GM19043 (cell line): ENCODE data around the gene HES7.

Experiments used
- ATAC-seq: cut with Tn5 transposase; IDR thresholded peaks from one replicate; pipeline ENCODE4 v1.9.1; 2021; ENCODE audit warnings: low read depth; ENCODE audit not compliant: unreplicated experiment

Gene HES7

DNA sequence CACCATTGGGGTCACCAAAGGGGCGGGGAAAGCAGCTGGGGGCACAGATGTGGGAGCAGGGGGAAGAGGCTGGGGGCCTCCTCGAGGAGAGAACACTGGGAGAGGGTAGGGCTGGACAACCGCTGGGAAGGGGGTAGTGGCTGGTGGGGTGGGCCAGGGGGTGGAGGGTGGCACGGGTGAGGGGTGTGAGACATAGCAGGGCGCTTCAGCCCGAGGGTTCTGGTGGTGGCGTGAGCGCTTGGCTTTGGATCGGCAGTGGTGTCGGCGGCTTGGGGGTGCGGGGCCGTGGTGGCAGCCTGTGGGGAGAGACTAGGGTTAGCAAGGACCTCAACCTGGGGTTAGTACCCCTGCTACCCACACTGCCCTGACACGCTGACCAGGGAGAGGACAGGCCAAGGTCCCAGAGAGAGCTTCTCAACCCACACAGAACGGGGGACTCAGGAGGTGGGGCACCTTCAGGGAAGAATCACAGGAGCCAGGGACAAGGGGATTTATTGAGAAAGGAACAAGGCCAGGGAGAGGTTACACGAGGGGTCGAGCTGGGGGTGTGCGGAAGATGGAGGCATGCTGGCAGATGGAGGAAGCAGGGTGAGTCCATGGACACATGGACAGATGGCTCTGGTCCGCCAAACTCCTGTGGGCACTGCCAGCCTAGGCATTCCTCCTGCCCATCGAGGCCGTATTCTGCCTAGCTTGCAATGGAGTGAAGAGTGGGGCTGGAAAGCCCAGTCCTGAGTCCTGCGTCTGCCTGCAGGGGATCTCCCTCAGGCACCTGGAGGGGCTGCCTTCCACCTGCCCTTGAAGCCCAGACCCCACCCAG, 19.9 kb upstream of the HES7 start:
- no peak for ATAC-seq

DNA sequence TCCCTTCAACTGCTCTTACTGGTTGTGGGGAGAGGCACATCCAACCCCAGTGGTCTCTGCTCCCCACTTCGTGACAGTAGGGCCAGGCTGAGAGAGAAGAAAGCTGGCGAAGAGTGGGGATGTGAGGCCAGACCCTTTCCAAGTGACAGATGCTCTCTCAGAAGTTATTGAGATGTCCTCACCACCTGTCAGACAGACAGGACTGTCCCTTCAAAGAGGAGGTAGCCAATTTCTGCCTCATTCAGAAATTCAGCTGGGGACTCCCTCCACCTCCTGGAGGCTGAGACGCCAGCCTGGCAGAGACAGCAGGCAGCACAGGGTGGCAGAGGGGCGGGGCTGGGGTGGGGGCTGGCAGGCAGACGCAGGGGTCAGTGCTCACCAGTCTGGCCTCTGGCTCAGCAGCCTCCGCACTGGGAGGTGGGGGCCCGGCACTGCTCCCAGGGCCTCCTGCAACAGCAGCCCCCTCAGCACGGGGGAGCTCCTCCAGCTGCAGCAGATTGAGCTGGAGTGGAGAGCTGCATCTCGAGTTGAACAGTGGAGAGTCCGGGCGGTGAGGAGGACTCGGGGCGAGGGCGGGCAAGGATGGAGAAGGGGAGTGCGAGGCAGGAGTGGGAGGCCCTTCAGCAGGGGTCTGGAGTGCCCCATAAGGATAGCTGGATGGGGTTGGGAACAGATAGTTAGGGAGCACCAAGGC, 19.1 kb upstream of the HES7 start:
- no peak for ATAC-seq

DNA sequence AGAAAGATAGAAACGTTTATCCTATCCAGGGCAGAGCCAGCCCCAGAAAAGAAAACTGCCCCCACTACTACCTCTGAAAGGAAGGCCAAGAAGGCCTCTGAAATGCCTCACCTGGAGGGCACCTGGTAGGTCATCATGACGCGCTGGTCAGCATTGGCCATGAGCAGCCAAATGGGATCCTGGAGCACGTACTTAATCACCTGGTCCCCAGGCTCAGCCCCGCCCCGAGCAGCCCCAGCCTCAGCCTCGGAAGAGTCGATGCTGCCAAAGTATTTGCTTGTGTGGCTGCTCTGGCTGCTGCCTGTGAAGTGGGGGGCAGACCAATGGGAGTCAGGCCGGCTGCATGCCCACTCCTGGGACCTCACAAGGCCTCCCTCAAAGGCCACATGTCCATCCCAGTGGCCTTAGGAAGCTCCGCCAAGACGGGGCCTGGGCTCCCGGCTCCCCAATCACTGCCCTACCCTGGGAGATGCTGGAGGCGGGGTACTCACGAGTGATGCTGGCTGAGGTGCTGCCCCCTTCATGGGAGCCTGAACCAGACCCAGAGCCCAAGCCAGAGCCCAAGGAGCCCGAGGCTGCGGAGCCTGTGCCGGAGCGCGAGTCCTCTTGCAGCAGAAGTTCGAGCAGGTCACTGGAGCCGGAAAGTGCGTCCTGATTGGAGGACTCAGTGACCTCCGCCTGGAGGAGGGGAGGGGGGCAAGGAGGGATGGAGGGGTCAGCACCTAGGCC, 18.4 kb upstream of the HES7 start:
- no peak for ATAC-seq

DNA sequence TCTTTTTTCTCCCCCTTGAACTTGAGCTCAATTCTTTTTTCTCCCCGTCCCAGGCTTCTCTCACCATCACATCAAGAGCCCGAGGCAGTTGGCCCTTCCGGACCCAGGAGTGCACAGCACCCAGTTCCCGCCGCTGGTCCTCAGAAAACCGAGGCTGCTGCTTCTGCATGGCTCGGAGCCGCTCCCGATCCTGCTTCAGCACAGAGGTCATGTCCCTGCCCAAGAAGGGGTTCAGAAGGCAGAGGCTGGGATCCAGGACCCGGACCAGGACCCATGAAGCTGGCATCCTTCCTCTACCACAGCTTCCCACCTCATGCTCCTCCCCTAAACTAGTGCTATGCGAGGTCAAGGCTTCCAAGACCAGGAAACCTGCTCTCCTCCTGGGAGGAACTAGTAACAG, 17.8 kb upstream of the HES7 start:
- ATAC-seq = no peak

- ATAC-seq = no peak
Measured at GRCh38 chr17:8141045-8141444, 17.1 kb upstream of the HES7 start.

- ATAC-seq = no peak
Measured at GRCh38 chr17:8140065-8141029, 16.4 kb upstream of the HES7 start.

GRCh38 chr17:8138672-8139371, 14.9 kb upstream of the HES7 start:
- peak; percentile 82 for ATAC-seq

- no peak for ATAC-seq
Measured at GRCh38 chr17:8138374-8138671, 14.4 kb upstream of the HES7 start.

GRCh38 chr17:8137645-8138373, 13.9 kb upstream of the HES7 start:
- ATAC-seq = no peak

DNA sequence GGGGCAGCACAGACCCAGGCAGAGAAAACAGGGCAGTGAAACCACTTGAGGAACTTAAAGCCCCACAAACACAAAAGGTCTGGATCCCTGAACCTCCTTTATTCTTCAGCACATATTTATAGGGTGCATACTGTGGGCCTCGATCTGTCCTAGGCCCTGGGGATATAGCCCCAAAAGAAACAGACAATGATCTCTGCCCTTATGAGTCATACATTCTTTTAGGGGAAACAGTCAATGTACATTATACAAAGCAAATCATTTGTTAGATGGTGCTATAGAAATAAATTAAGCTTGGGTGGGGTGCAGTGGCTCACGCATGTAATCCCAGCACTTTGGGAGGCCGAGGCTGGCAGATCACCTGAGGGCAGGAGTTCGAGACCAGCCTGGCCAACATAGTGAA, 10.0 kb upstream of the HES7 start:
- no peak for ATAC-seq

GRCh38 chr17:8133399-8133798, 9.5 kb upstream of the HES7 start:
- ATAC-seq = no peak

DNA sequence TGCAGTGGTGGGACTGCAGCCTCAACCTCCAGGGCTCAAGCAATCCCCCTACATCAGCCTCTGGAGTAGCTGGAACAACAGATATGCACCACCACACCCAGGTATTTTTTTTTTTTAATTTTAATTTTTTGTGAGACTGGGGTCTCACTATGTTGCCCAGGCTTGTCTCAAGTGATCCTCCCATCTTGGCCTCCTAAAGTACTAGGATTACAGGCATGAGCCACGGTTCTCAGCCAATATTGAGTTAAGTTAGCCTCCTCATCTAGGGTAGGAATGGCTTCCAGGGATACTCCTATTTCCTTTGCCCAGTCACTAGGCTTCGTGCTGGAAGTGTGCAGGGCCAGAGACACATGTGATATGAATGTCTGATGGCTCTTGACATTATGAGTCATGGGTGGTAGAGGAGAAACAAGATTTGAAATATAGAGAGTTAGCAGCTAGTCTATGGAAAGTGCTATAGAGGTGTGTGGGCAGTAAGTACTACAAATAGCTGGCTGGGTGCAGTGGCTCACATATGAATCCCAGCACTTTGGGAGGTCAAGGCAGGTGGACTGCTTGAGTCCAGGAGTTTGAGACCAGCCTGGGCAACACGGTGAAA, 8.0 kb upstream of the HES7 start:
- no peak for ATAC-seq

- no peak for ATAC-seq
Measured at GRCh38 chr17:8128125-8128784, 4.3 kb upstream of the HES7 start.

DNA sequence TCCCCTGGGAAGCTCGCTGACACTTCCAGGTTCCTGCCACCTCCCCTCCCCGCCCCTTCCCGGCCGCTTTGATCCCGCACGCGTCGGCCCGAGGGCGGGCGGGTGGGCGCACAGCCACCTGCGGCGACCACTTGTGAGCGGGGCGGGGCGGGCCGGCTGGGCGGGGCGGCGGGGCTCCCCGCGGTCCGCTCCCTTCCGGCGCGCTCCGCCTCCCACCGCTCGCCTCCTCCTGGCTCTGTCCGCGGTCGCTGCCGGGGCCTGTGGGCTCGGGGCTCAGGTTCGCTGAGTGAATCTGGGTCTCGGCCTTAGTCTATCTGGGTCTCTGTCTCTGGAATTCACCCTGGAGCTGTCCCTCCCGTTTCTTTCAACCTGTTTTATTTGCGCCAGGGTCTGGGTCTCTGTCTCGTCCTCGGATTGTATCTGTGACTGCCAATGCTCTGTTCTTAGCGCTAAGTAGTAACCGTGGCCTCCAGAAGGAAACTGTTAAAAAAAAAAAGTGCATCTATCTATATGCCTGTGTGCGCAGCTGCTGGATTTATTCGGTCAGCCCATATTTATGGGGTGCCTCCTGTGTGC, 2.7 kb upstream of the HES7 start:
- ATAC-seq = no peak

DNA sequence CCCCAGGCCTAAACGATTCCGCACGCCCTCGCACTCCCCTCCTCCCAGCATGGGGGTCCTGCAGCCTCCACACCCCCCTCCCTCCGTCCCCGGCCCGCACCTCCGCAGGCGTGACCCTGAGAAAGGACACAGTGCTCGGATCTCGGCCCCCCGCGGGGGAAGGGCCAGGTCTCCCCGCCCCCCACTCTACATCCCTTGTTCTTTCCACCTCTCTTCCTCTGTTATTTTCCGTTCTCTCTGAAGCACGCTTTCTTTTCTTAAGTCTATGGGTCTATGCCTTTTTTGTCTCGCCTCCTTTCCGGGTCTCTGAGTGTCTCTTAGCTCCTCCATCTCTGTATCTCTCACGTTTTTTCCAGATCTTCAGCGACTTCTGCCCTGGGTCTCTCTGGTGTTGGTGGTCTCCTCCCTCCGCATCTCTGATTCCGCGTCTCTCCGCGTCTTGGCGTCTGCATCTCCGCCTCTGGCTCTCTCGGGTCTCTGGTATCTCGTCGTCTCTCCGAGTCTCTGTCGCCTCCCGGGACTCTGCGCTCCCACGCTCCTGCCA, 2.1 kb upstream of the HES7 start:
- no peak for ATAC-seq

GRCh38 chr17:8125154-8125946, 1.4 kb upstream of the HES7 start:
- no peak for ATAC-seq
